HG03378 (cell line): Measurements from ENCODE around the gene FOXO3.

Source experiments
- ATAC-seq: cut with Tn5 transposase; IDR thresholded peaks from one replicate; pipeline ENCODE4 v1.9.1; 2021; ENCODE audit warnings: mild to moderate bottlenecking, moderate library complexity; ENCODE audit not compliant: unreplicated experiment

The FOXO3 gene

GRCh38 chr6:108625581-108625980 lies 64.9 kb downstream of the FOXO3 start:
- ATAC-seq, result no peak

- no peak for ATAC-seq
Observed at GRCh38 chr6:108626777-108627176, 66.1 kb downstream of the FOXO3 start.

GRCh38 chr6:108627692-108628550 lies 67.2 kb downstream of the FOXO3 start:
- ATAC-seq, result no peak

GRCh38 chr6:108630050-108630714 lies 69.5 kb downstream of the FOXO3 start:
- ATAC-seq, result no peak

GRCh38 chr6:108632441-108632840 lies 71.7 kb downstream of the FOXO3 start:
- no peak for ATAC-seq

- ATAC-seq, result no peak
Observed at GRCh38 chr6:108633436-108633835, 72.7 kb downstream of the FOXO3 start.

GRCh38 chr6:108635505-108636226 lies 74.9 kb downstream of the FOXO3 start:
- ATAC-seq, result no peak

- ATAC-seq, result no peak
Observed at GRCh38 chr6:108637963-108638362, 77.2 kb downstream of the FOXO3 start.

- ATAC-seq, result no peak
Observed at GRCh38 chr6:108638993-108639392, 78.3 kb downstream of the FOXO3 start.

- ATAC-seq, result no peak
Observed at GRCh38 chr6:108640104-108640503, 79.4 kb downstream of the FOXO3 start.

- ATAC-seq, result no peak
Observed at GRCh38 chr6:108643184-108643583, 82.5 kb downstream of the FOXO3 start.

- ATAC-seq, result no peak
Observed at GRCh38 chr6:108644252-108644651, 83.5 kb downstream of the FOXO3 start.

- ATAC-seq, result no peak
Observed at GRCh38 chr6:108648191-108648590, 87.5 kb downstream of the FOXO3 start.

- no peak for ATAC-seq
Observed at GRCh38 chr6:108650325-108650724, 89.6 kb downstream of the FOXO3 start.

GRCh38 chr6:108650781-108651180 lies 90.1 kb downstream of the FOXO3 start:
- ATAC-seq, result no peak

- no peak for ATAC-seq
Observed at GRCh38 chr6:108651340-108652227, 90.9 kb downstream of the FOXO3 start.

- ATAC-seq, result no peak
Observed at GRCh38 chr6:108652375-108652774, 91.7 kb downstream of the FOXO3 start.

GRCh38 chr6:108653949-108654348 lies 93.2 kb downstream of the FOXO3 start:
- ATAC-seq, result no peak

GRCh38 chr6:108654465-108655106 lies 93.9 kb downstream of the FOXO3 start:
- no peak for ATAC-seq
